GM12878 (cell line): ENCODE measurements around the gene SRSF5. TPM values are rescaled to one million over a fixed set of nuclear protein-coding genes. Genes with fewer than 3 reads are reported as not detected.

Source experiments
- ATAC-seq: fragments of 200-7000 bp; cut with Tn5 transposase; 3 replicates; pipeline ENCODE4 v1.9.1; 2020; ENCODE audit warnings: mild to moderate bottlenecking, moderate library complexity
- BruUV-seq: library from RNA; stranded (reverse); fragments of 400-500 nt; replicated peaks from 2 replicates; lab custom pipeline; 2021; lab: Mats Ljungman, UMichigan
- CTCF ChIA-PET: fragments of 300-600 bp; sonication (Branson Sonifier 250); formaldehyde crosslinking; extraction: SDS; loops from one replicate; lab custom pipeline; 2021; ENCODE audit warnings: inconsistent platforms; lab: Yijun Ruan, JAX
- POLR2A ChIA-PET: fragments of 350-600 bp; formaldehyde crosslinking; extraction: SDS; loops from one replicate; lab custom pipeline; 2021; ENCODE audit warnings: inconsistent platforms; lab: Charles Lee
- RAD21 ChIA-PET: fragments of 300-600 bp; sonication (Branson Sonifier 250); formaldehyde crosslinking; loops from one replicate; lab custom pipeline; 2023; ENCODE audit warnings: antibody characterized with exemption; ENCODE audit not compliant: unreplicated experiment; lab: Charles Lee
- SMC1A ChIA-PET: fragments of 300-600 bp; sonication (Branson Sonifier 250); formaldehyde crosslinking; loops from one replicate; lab custom pipeline; 2023; ENCODE audit not compliant: unreplicated experiment, uncharacterized antibody; lab: Charles Lee
- DNase-seq: peaks from one replicate; pipeline ENCODE4 v3.0.0-alpha.2; 2011; ENCODE audit warnings: low read depth, low spot score
- FAIRE-seq: peaks from 3 replicates; lab custom pipeline; 2011; peaks lifted over from hg19 to GRCh38; lab: Jason Lieb, UNC
- H2AFZ ChIP-seq: 2 replicates; pipeline ENCODE4 v1.6.0; 2011; ENCODE audit warnings: low read depth, low read length, control low read depth; ENCODE audit not compliant: control insufficient read depth
- H3K27ac ChIP-seq: 2 replicates; pipeline ENCODE4 v1.5.1; 2011; ENCODE audit warnings: control low read depth; ENCODE audit not compliant: control insufficient read depth, insufficient read depth
- H3K27me3 ChIP-seq, 2 experiments: replicated peaks in 1 of 2; 2 replicates each; pipeline versions ENCODE4 v1.6.0 to v1.6.1; 2011; ENCODE audit warnings: low read length in 1 of 2; ENCODE audit not compliant: control insufficient read depth in 2 of 2, insufficient read depth in 2 of 2
- H3K36me3 ChIP-seq, 2 experiments: 2 replicates each; pipeline ENCODE4 v1.5.1; 2011; ENCODE audit warnings: low read length in 1 of 2; ENCODE audit not compliant: control insufficient read depth in 2 of 2, insufficient read depth in 2 of 2
- H3K4me1 ChIP-seq: 2 replicates; pipeline ENCODE4 v1.6.1; 2011; ENCODE audit warnings: mild to moderate bottlenecking, low read length, moderate library complexity, mixed read lengths; ENCODE audit not compliant: control insufficient read depth, insufficient read depth
- H3K4me2 ChIP-seq: 2 replicates; pipeline ENCODE4 v1.6.0; 2011; ENCODE audit warnings: control low read depth; ENCODE audit not compliant: control insufficient read depth, insufficient read depth
- H3K4me3 ChIP-seq: fragments of 200-600 bp; sonication (generic); 2 replicates; pipeline ENCODE4 v1.5.1; 2016
- H3K79me2 ChIP-seq: 2 replicates; pipeline ENCODE4 v1.6.0; 2011; ENCODE audit warnings: low read length; ENCODE audit not compliant: control insufficient read depth, insufficient read depth
- H3K9ac ChIP-seq: 2 replicates; pipeline ENCODE4 v1.8.0; 2011; ENCODE audit warnings: low read length, control low read depth, mixed read lengths; ENCODE audit not compliant: control insufficient read depth, insufficient read depth
- H3K9me3 ChIP-seq: replicated peaks from 3 replicates; pipeline ENCODE4 v1.5.1; 2011; ENCODE audit warnings: mild to moderate bottlenecking, low read length; ENCODE audit not compliant: control insufficient read depth, insufficient read depth
- H4K20me1 ChIP-seq: 2 replicates; pipeline ENCODE4 v1.6.0; 2011; ENCODE audit not compliant: control insufficient read depth, insufficient read depth
- NFYB ChIP-seq: IDR thresholded peaks from 2 replicates; pipeline ENCODE4 v1.6.1; 2011; ENCODE audit warnings: low read depth, mild to moderate bottlenecking, low read length, improper control_type of control experiment, moderate library complexity; ENCODE audit not compliant: insufficient read depth
- SPI1 ChIP-seq: IDR thresholded peaks from 2 replicates; pipeline ENCODE4 v1.6.1; 2011; ENCODE audit warnings: low read depth, mild to moderate bottlenecking, low read length, moderate library complexity, borderline replicate concordance; ENCODE audit not compliant: insufficient read depth
- ZNF622 ChIP-seq: fragments of 450-650 bp; IDR thresholded peaks from 2 replicates; pipeline ENCODE4 v1.6.1; 2017; ENCODE audit warnings: mild to moderate bottlenecking, inconsistent platforms
- WGBS: methylation state at CpG from one replicate; pipeline ENCODE4 v1.1.6; 2016; ENCODE audit warnings: low lambda C conversion rate; ENCODE audit not compliant: insufficient replicate concordance, insufficient coverage; ENCODE audit errors: missing lambda C conversion rate; 5-methylcytosine and 5-hydroxymethylcytosine counted together
- in situ Hi-C: fragments of 300-500 bp; cut with MboI; formaldehyde crosslinking; loops from 9 replicates; pipeline ENCODE4 v1.14.3; 2018; ENCODE audit warnings: mixed read lengths
- intact Hi-C: fragments of 100-400 bp; cut with micrococcal nuclease; formaldehyde crosslinking; loops from one replicate; pipeline ENCODE4 v1.14.2; 2022; ENCODE audit not compliant: unreplicated experiment
- polyA plus RNA-seq, 11 experiments: library from polyadenylated mRNA; depleted of rRNA in 4 of 11; unstranded in 6 of 11; stranded (reverse) in 5 of 11; fragments of >200 nt; fragmentation: Nextera tagmentation in 4 of 11; fragmentation: Illumina TruSeq in 1 of 11; extraction: Ambion mirVana in 4 of 11; extraction: Trizol in 1 of 11; gene quantifications; 1 replicate in 1 of 11; 2 replicates in 10 of 11; pipeline versions ENCODE4 v1.2.1 to v1.2.3, GENCODE V29; 2011 to 2016; ENCODE audit warnings: inconsistent platforms in 2 of 11, missing spikeins in 2 of 11, low read depth in 1 of 11
- total RNA-seq, 4 experiments: library from RNA; depleted of rRNA in 3 of 4; stranded (reverse); fragments of >200 nt in 3 of 4; fragmentation: Illumina TruSeq in 1 of 4; extraction: Trizol in 1 of 4; gene quantifications; 2 replicates each; pipeline versions ENCODE4 v1.2.1 to v1.2.3, GENCODE V29; 2013 to 2021

Gene SRSF5
- total and polyA plus RNA-seq, 10 of the 15 experiments (the other 5 are each of a cell fraction or from before 2014, with no cell fraction given): 136 to 453 (median 275) TPM

- H3K27me3 ChIP-seq: no peaks in the 10 kb centered on the region
- POLR2A ChIA-PET: no interaction called here
- H3K4me1 ChIP-seq: no peaks in the 10 kb centered on the region
- no peaks in the 10 kb centered on the region for H3K36me3 ChIP-seq
- BruUV-seq: no TSS peak
- no peak overlapping the region for H3K9ac ChIP-seq
- no peak for DNase-seq
- no peak overlapping the region for H3K4me2 ChIP-seq
- SMC1A ChIA-PET: interaction anchor here (1.0 kb wide), 1 partner anchor 14 kb away, joined by 3 read pairs; no protein-coding TSS in a partner anchor
- in situ Hi-C loops (loop anchor here (25.0 kb wide), 1 partner anchor 504 kb away; no protein-coding TSS in a partner anchor), intact Hi-C loops (no loop called here)
- H3K79me2 ChIP-seq: no peaks in the 10 kb centered on the region
- no peak for TF ChIP-seq ZNF622
- ATAC-seq: no peak
- WGBS: 86% methylated on average over 1 of the region's 1 CpG
- CTCF ChIA-PET: no interaction called here
- H3K9me3 ChIP-seq: no peaks in the 10 kb centered on the region
- no peak overlapping the region for H2AFZ ChIP-seq
- FAIRE-seq: no peak
- H3K4me3 ChIP-seq: no peak overlapping the region
- H4K20me1 ChIP-seq: no peaks in the 10 kb centered on the region
- H3K27ac ChIP-seq: no peak overlapping the region
- RAD21 ChIA-PET: no interaction called here
These were observed 25.9 kb upstream of the SRSF5 start for GRCh38 chr14:69741055-69741454.

- RAD21 ChIA-PET: interaction anchor here (1.2 kb wide), 1 partner anchor 23 kb away, joined by 3 read pairs; no protein-coding TSS in a partner anchor
- Histone ChIP-seq H3K9me3 (no peaks in the 10 kb centered on the region), H2AFZ (no peak overlapping the region), H3K79me2 (no peaks in the 10 kb centered on the region), H3K4me3 (no peak overlapping the region), H4K20me1 (no peaks in the 10 kb centered on the region), H3K9ac (no peak overlapping the region), H3K4me1 (no peaks in the 10 kb centered on the region), H3K4me2 (no peak overlapping the region)
- in situ Hi-C loops: loop anchor here (25.0 kb wide), 1 partner anchor 513 kb away; no protein-coding TSS in a partner anchor
- SMC1A ChIA-PET: interaction anchor here (0.7 kb wide), 1 partner anchor 23 kb away, joined by 3 read pairs; no protein-coding TSS in a partner anchor
- intact Hi-C loops: no loop called here
- WGBS: 24% methylated on average over 1 of the region's 1 CpG
- CTCF ChIA-PET: no interaction called here
- TF ChIP-seq NFYB (0 out of 2 replicates have a peak, but pooled peaks have one; percentile 29), SPI1 (no peak)
- TF ChIP-seq, all 136 proteins: peak for 1
- BruUV-seq: no TSS peak
- FAIRE-seq: no peak
- POLR2A ChIA-PET: interaction anchor here (1.1 kb wide), 1 partner anchor 10 kb away, joined by 3 read pairs; no protein-coding TSS in a partner anchor
- peak; percentile 78 for ATAC-seq
- peak; percentile 32 for DNase-seq
- no peaks in the 10 kb centered on the region for H3K36me3 ChIP-seq
- no peak overlapping the region for H3K27ac ChIP-seq
- no peaks in the 10 kb centered on the region for H3K27me3 ChIP-seq
These were observed 17.0 kb upstream of the SRSF5 start for GRCh38 chr14:69749956-69750355.
